SK-N-SH treated with all-trans-retinoic acid at 6 μM for 48 hours (cell line): ENCODE results near the gene XPC.

Experiments
- OSR1 ChIP-seq: fragments of 250-450 bp; sonication (Bioruptor Pico); IDR thresholded peaks from 2 replicates; pipeline ENCODE4 v1.8.0; 2022; ENCODE audit warnings: moderate library complexity, mild to moderate bottlenecking, inconsistent platforms
- TCF4 ChIP-seq: fragments of 250-450 bp; sonication (Bioruptor Pico); IDR thresholded peaks from 2 replicates; pipeline ENCODE4 v1.8.0; 2021; ENCODE audit warnings: mild to moderate bottlenecking, moderate library complexity, borderline replicate concordance
- ZFP3 ChIP-seq: fragments of 250-450 bp; sonication (Bioruptor Pico); IDR thresholded peaks from 2 replicates; pipeline ENCODE4 v1.5.0; 2020; ENCODE audit warnings: mild to moderate bottlenecking, moderate library complexity
- ZFP30 ChIP-seq: fragments of 450-650 bp; formaldehyde crosslinking; IDR thresholded peaks from 2 replicates; pipeline ENCODE4 v1.5.0; 2022; ENCODE audit warnings: mild to moderate bottlenecking, moderate library complexity
- ZNF70 ChIP-seq: fragments of 450-650 bp; formaldehyde crosslinking; IDR thresholded peaks from 2 replicates; pipeline ENCODE4 v1.5.0; 2020; ENCODE audit warnings: mild to moderate bottlenecking, moderate library complexity

GRCh38 chr3:14183015-14183577 lies 4.7 kb upstream of the XPC start:
- no peak for TF ChIP-seq OSR1 (CRISPR knock-in tag)
- no peak for TF ChIP-seq ZFP3
- no peak for TF ChIP-seq ZNF70 (CRISPR knock-in tag)
- no peak for TF ChIP-seq ZFP30 (CRISPR knock-in tag)
- no peak for TF ChIP-seq TCF4 (CRISPR knock-in tag)
